ENCODE results near the gene COX4I2. TPM values are rescaled to one million over a fixed set of nuclear protein-coding genes. Genes with fewer than 3 reads are reported as not detected.

The COX4I2 gene
- total and polyA plus RNA-seq, 2 donors (not counting 3 experiments of a cell fraction or from before 2014, with no cell fraction given), result not detected

- no peaks in the 10 kb centered on the region for H3K9me3 ChIP-seq (replicated peaks; ENCODE audit: control insufficient read depth, insufficient read depth, low read length)
- H3K9ac ChIP-seq (replicated peaks; ENCODE audit: extremely low read depth, insufficient read depth, low read length), result no peak overlapping the region
- H3K4me3 ChIP-seq (replicated peaks in 1 of 3; ENCODE audit: insufficient read depth in 1 of 3, low read depth in 1 of 3, low read length in 3 of 3), result no peak overlapping the region
- no peak overlapping the region for H3K27ac ChIP-seq (ENCODE audit: insufficient read depth, low read depth, low read length)
- peaks cover 30% of the 10 kb centered on the region for H3K79me2 ChIP-seq (ENCODE audit: control insufficient read depth, insufficient read depth, low read length)
- POLR2A ChIA-PET, result no interaction called here
- H3K27me3 ChIP-seq (ENCODE audit: control insufficient read depth in 2 of 2, insufficient read depth in 2 of 2, low read length in 2 of 2), result no peaks in the 10 kb centered on the region
- TF ChIP-seq MYC (IDR thresholded peaks at IDR 0.05; ENCODE audit: low read depth, low read length) (no peak), EZH2 (IDR thresholded peaks at IDR 0.05; ENCODE audit: borderline replicate concordance, low read depth, low read length, severe bottlenecking) (no peak), GATA2 (IDR thresholded peaks at IDR 0.05; ENCODE audit: insufficient read depth, insufficient read length, low read depth, low read length) (no peak), MAX (IDR thresholded peaks at IDR 0.05; ENCODE audit: insufficient read depth, insufficient read length) (no peak), POLR2AphosphoS5 (IDR thresholded peaks at IDR 0.05; ENCODE audit: insufficient read depth, low read depth, low read length) (no peak), CTCF (IDR thresholded peaks at IDR 0.05; ENCODE audit: extremely low read depth in 1 of 2, insufficient read depth in 1 of 2, low read depth in 1 of 2, low read length in 2 of 2) (no peak), JUN (IDR thresholded peaks at IDR 0.05; ENCODE audit: borderline replicate concordance, insufficient read depth, insufficient read length, low read depth) (no peak), POLR2A (IDR thresholded peaks at IDR 0.05; ENCODE audit: low read depth, low read length) (no peak), FOS (IDR thresholded peaks at IDR 0.05; ENCODE audit: borderline replicate concordance, insufficient read depth, low read length) (no peak)
- dilution Hi-C loops (cut with MboI; ENCODE audit: extremely low pct_ligation_motif_present, low sequenced_read_pairs), result no loop called here
- H3K36me3 ChIP-seq (ENCODE audit: control insufficient read depth in 2 of 2, extremely low read depth in 1 of 2, insufficient read depth in 2 of 2, low read length in 2 of 2), result peaks cover 6 to 22% of the 10 kb centered on the region in 2 experiments
- intact Hi-C loops (cut with micrococcal nuclease), result no loop called here
- peaks cover 8% of the 10 kb centered on the region for H3K4me1 ChIP-seq (ENCODE audit: control insufficient read depth, extremely low read depth, insufficient read depth, low read length)
- H3K9me1 ChIP-seq (replicated peaks; ENCODE audit: control insufficient read depth, extremely low read depth, insufficient read depth, low read length), result no peaks in the 10 kb centered on the region
- no peak for FAIRE-seq
- no peak overlapping the region for H3K4me2 ChIP-seq (ENCODE audit: insufficient read depth, low read length)
- CTCF ChIA-PET, result interaction anchor here (10.4 kb wide), 1 partner anchor 55 kb away, joined by 658 read pairs; the partner anchor contains the start of gene BCL2L1
- no peak for DNase-seq (ENCODE audit: low read depth, low spot score)
- BruUV-seq (replicated peaks), result no TSS peak
- no peaks in the 10 kb centered on the region for H4K20me1 ChIP-seq (replicated peaks; ENCODE audit: control insufficient read depth, extremely low read depth, insufficient read depth, low read length)
- no peak overlapping the region for H2AFZ ChIP-seq (ENCODE audit: low read depth, low read length)
Observed at GRCh38 chr20:31665753-31666152, 28.0 kb downstream of the COX4I2 start.
